Measurements from ENCODE around the gene DEPDC5.

DNA sequence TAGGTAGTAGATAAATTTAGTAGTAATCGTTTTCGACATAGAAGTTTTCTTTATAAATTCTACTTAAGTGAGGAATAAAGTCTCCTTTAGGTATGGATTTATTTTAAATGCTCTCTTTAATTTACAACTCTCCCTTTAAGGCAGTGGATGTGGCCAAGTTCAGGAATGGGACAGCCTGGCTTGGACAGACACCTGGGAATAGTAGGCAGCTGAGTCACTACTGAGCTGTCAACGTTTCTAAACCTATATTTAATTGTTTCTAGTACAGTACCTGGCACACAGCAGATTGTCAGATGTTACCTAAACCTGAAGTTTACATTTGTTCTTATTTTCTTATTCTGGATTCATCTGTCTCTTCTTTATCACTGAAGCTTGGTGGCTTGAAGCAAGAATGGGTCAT, 85.1 kb downstream of the DEPDC5 start:
- TF ChIP-seq, protein P1, sequence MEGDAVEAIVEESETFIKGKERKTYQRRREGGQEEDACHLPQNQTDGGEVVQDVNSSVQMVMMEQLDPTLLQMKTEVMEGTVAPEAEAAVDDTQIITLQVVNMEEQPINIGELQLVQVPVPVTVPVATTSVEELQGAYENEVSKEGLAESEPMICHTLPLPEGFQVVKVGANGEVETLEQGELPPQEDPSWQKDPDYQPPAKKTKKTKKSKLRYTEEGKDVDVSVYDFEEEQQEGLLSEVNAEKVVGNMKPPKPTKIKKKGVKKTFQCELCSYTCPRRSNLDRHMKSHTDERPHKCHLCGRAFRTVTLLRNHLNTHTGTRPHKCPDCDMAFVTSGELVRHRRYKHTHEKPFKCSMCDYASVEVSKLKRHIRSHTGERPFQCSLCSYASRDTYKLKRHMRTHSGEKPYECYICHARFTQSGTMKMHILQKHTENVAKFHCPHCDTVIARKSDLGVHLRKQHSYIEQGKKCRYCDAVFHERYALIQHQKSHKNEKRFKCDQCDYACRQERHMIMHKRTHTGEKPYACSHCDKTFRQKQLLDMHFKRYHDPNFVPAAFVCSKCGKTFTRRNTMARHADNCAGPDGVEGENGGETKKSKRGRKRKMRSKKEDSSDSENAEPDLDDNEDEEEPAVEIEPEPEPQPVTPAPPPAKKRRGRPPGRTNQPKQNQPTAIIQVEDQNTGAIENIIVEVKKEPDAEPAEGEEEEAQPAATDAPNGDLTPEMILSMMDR (IDR thresholded peaks at IDR 0.05 in 4 of 5, conservative IDR thresholded peaks at IDR 0.05 in 1 of 5), result no peak
- no peak for TF ChIP-seq POLR2A (IDR thresholded peaks at IDR 0.05)

All from gastrocnemius medialis (tissue), 4 donors.